GM23338 (cell line): ENCODE data around the gene ASTL.

Experiments
- CREB1 ChIP-seq: fragments of 250-450 bp; sonication (Bioruptor Pico); IDR thresholded peaks from 2 replicates; pipeline ENCODE4 v1.5.0; 2020; ENCODE audit warnings: low read depth, mild to moderate bottlenecking, moderate library complexity
- EZH2 ChIP-seq: fragments of 200-600 bp; sonication (generic); IDR thresholded peaks from one replicate; pipeline ENCODE4 v1.8.0; 2017; ENCODE audit warnings: antibody characterized with exemption, mild to moderate bottlenecking, low read depth; ENCODE audit not compliant: unreplicated experiment
- EZH2phosphoT487 ChIP-seq: fragments of 200-600 bp; sonication (generic); IDR thresholded peaks from one replicate; pipeline ENCODE4 v1.8.1; 2018; ENCODE audit warnings: antibody characterized with exemption; ENCODE audit not compliant: unreplicated experiment
- JUNB ChIP-seq: IDR thresholded peaks from one replicate; pipeline ENCODE4 v1.6.1; 2016; ENCODE audit warnings: antibody characterized with exemption; ENCODE audit not compliant: unreplicated experiment
- POLR2AphosphoS5 ChIP-seq: IDR thresholded peaks from 2 replicates; pipeline ENCODE4 v1.6.1; 2016; ENCODE audit warnings: antibody characterized with exemption, low read depth
- STAT1 ChIP-seq: IDR thresholded peaks from one replicate; pipeline ENCODE4 v1.6.1; 2016; ENCODE audit warnings: antibody characterized with exemption; ENCODE audit not compliant: unreplicated experiment
- ZNF114 ChIP-seq: fragments of 250-450 bp; sonication (Bioruptor Pico); IDR thresholded peaks from 2 replicates; pipeline ENCODE4 v1.5.0; 2020; ENCODE audit warnings: mild to moderate bottlenecking, moderate library complexity
- TF ChIP-seq, protein P1 (sequence below), 2 experiments: fragments of 200-600 bp in 1 of 2; sonication (generic) in 1 of 2; conservative IDR thresholded peaks; 2 replicates each; pipeline versions ENCODE4 v1.5.1 to v1.6.1; 2016 to 2017; ENCODE audit warnings: antibody characterized with exemption in 2 of 2, low read depth in 2 of 2, mild to moderate bottlenecking in 2 of 2, moderate library complexity in 1 of 2
- TF ChIP-seq, protein P2 (sequence below): IDR thresholded peaks from one replicate; pipeline ENCODE4 v1.6.1; 2018; ENCODE audit warnings: antibody characterized with exemption; ENCODE audit not compliant: unreplicated experiment

DNA sequence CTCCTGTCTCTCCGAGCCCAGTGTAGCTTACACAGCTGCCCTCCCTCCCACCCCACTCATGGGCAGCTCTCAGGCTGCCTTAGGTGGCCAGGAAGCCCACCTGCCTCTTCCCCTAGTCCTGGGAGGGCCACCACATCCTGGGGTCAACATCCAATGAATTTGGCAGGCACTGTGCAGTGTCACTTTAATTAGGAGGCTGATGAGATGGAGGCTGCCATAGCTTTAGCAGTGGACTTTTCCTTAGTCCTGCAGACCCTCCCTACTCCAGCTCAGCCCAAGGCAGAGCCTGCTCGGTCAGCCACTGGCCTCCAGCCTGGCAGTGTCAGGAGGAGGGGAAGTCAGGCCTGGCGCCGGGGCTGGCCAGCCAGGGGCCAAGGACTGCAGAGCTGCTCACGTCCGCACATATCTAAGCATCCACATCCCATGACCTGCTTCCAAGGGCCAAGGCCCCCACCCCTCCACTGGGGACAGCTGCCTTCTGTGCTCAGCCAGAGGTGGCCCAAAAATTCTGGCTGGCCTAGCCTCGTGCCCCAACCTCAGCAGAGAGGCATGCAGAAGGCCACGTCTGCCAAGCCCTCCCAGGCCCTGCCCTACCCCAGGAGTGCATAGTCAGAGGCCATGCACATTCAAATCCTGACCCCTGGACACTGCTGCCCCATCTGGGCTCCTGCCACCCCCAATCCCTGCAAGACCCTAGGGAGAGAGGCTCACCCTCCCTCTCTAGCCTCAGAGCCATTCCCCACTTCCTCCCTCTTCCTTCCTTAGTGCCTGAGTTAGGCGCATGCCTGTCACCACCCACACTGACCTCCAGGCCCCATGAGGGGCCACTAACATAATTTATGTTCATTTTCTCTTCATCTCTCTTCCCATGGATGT lies 55.0 kb downstream of the ASTL start:
- TF ChIP-seq, protein P1, sequence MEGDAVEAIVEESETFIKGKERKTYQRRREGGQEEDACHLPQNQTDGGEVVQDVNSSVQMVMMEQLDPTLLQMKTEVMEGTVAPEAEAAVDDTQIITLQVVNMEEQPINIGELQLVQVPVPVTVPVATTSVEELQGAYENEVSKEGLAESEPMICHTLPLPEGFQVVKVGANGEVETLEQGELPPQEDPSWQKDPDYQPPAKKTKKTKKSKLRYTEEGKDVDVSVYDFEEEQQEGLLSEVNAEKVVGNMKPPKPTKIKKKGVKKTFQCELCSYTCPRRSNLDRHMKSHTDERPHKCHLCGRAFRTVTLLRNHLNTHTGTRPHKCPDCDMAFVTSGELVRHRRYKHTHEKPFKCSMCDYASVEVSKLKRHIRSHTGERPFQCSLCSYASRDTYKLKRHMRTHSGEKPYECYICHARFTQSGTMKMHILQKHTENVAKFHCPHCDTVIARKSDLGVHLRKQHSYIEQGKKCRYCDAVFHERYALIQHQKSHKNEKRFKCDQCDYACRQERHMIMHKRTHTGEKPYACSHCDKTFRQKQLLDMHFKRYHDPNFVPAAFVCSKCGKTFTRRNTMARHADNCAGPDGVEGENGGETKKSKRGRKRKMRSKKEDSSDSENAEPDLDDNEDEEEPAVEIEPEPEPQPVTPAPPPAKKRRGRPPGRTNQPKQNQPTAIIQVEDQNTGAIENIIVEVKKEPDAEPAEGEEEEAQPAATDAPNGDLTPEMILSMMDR (conservative IDR thresholded peaks at IDR 0.05; ENCODE audit: low read depth in 2 of 2) = no peak
- TF ChIP-seq POLR2AphosphoS5 = no peak
- TF ChIP-seq EZH2 = no peak
- TF ChIP-seq CREB1 = no peak
- TF ChIP-seq, protein P2, sequence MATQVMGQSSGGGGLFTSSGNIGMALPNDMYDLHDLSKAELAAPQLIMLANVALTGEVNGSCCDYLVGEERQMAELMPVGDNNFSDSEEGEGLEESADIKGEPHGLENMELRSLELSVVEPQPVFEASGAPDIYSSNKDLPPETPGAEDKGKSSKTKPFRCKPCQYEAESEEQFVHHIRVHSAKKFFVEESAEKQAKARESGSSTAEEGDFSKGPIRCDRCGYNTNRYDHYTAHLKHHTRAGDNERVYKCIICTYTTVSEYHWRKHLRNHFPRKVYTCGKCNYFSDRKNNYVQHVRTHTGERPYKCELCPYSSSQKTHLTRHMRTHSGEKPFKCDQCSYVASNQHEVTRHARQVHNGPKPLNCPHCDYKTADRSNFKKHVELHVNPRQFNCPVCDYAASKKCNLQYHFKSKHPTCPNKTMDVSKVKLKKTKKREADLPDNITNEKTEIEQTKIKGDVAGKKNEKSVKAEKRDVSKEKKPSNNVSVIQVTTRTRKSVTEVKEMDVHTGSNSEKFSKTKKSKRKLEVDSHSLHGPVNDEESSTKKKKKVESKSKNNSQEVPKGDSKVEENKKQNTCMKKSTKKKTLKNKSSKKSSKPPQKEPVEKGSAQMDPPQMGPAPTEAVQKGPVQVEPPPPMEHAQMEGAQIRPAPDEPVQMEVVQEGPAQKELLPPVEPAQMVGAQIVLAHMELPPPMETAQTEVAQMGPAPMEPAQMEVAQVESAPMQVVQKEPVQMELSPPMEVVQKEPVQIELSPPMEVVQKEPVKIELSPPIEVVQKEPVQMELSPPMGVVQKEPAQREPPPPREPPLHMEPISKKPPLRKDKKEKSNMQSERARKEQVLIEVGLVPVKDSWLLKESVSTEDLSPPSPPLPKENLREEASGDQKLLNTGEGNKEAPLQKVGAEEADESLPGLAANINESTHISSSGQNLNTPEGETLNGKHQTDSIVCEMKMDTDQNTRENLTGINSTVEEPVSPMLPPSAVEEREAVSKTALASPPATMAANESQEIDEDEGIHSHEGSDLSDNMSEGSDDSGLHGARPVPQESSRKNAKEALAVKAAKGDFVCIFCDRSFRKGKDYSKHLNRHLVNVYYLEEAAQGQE = no peak
- no peak for TF ChIP-seq JUNB
- TF ChIP-seq EZH2phosphoT487 = no peak
- no peak for TF ChIP-seq ZNF114 (CRISPR knock-in tag)
- TF ChIP-seq STAT1 = no peak
